ENCODE data around the gene ALG1L2.
"Not testable (repeated sequence)": the region's sequence is repeated elsewhere in the genome, so short reads cannot be mapped to it uniquely, and the experiment has no call there.

Gene ALG1L2

GRCh38 chr3:130093741-130094391 lies 12.2 kb downstream of the ALG1L2 start:
- H3K4me1 ChIP-seq (ENCODE audit: control insufficient read depth in 1 of 2, insufficient read depth in 2 of 2, low read length in 2 of 2): peaks cover 0 to 5% of the 10 kb centered on the region in 2 donors
- H3K27ac ChIP-seq (ENCODE audit: low read depth, low read length): peak overlapping the region; percentile 84
- no peaks in the 10 kb centered on the region for H3K27me3 ChIP-seq (ENCODE audit: control insufficient read depth in 1 of 2, insufficient read depth in 2 of 2, low read length in 2 of 2)
- H3K9ac ChIP-seq (ENCODE audit: low read depth in 1 of 2, low read length in 2 of 2): peak overlapping the region; percentile 10 to 54
- peak overlapping the region; percentile 40 to 53 for H3K4me3 ChIP-seq (ENCODE audit: low read depth in 1 of 2, low read length in 2 of 2)
- no peaks in the 10 kb centered on the region for H3K36me3 ChIP-seq (ENCODE audit: control insufficient read depth in 1 of 2, insufficient read depth in 2 of 2, low read length in 2 of 2)
- no peaks in the 10 kb centered on the region for H3K9me3 ChIP-seq (ENCODE audit: control insufficient read depth in 1 of 2, low read length in 2 of 2)

GRCh38 chr3:130094491-130094941 lies 12.9 kb downstream of the ALG1L2 start:
- Histone ChIP-seq H3K27ac (ENCODE audit: low read depth, low read length) (peak overlapping the region; percentile 84), H3K4me3 (ENCODE audit: low read depth in 1 of 2, low read length in 2 of 2) (peak overlapping the region in 1 of 2 donors; percentile 53), H3K9ac (ENCODE audit: low read depth in 1 of 2, low read length in 2 of 2) (peak overlapping the region in 1 of 2 donors; percentile 10)
- not testable (repeated sequence) for H3K27me3 ChIP-seq (ENCODE audit: control insufficient read depth in 1 of 2, insufficient read depth in 2 of 2, low read length in 2 of 2); H3K36me3 ChIP-seq (ENCODE audit: control insufficient read depth in 1 of 2, insufficient read depth in 2 of 2, low read length in 2 of 2); H3K9me3 ChIP-seq (ENCODE audit: control insufficient read depth in 1 of 2, low read length in 2 of 2); H3K4me1 ChIP-seq (ENCODE audit: control insufficient read depth in 1 of 2, insufficient read depth in 2 of 2, low read length in 2 of 2)

GRCh38 chr3:130095858-130096257 lies 14.2 kb downstream of the ALG1L2 start:
- not testable (repeated sequence) for H3K4me3 ChIP-seq (ENCODE audit: low read depth in 1 of 2, low read length in 2 of 2); H3K36me3 ChIP-seq (ENCODE audit: control insufficient read depth in 1 of 2, insufficient read depth in 2 of 2, low read length in 2 of 2); H3K27me3 ChIP-seq (ENCODE audit: control insufficient read depth in 1 of 2, insufficient read depth in 2 of 2, low read length in 2 of 2); H3K9me3 ChIP-seq (ENCODE audit: control insufficient read depth in 1 of 2, low read length in 2 of 2); H3K9ac ChIP-seq (ENCODE audit: low read depth in 1 of 2, low read length in 2 of 2); H3K4me1 ChIP-seq (ENCODE audit: control insufficient read depth in 1 of 2, insufficient read depth in 2 of 2, low read length in 2 of 2); H3K27ac ChIP-seq (ENCODE audit: low read depth, low read length)

- H3K9ac ChIP-seq (ENCODE audit: low read depth in 1 of 2, low read length in 2 of 2); H3K27me3 ChIP-seq (ENCODE audit: control insufficient read depth in 1 of 2, insufficient read depth in 2 of 2, low read length in 2 of 2); H3K4me3 ChIP-seq (ENCODE audit: low read depth in 1 of 2, low read length in 2 of 2); H3K36me3 ChIP-seq (ENCODE audit: control insufficient read depth in 1 of 2, insufficient read depth in 2 of 2, low read length in 2 of 2); H3K4me1 ChIP-seq (ENCODE audit: control insufficient read depth in 1 of 2, insufficient read depth in 2 of 2, low read length in 2 of 2); H3K9me3 ChIP-seq (ENCODE audit: control insufficient read depth in 1 of 2, low read length in 2 of 2); H3K27ac ChIP-seq (ENCODE audit: low read depth, low read length): not testable (repeated sequence)
These were observed 15.5 kb downstream of the ALG1L2 start for GRCh38 chr3:130097096-130097495.

- H3K27ac ChIP-seq (ENCODE audit: low read depth, low read length); H3K9me3 ChIP-seq (ENCODE audit: control insufficient read depth in 1 of 2, low read length in 2 of 2); H3K4me3 ChIP-seq (ENCODE audit: low read depth in 1 of 2, low read length in 2 of 2); H3K4me1 ChIP-seq (ENCODE audit: control insufficient read depth in 1 of 2, insufficient read depth in 2 of 2, low read length in 2 of 2); H3K9ac ChIP-seq (ENCODE audit: low read depth in 1 of 2, low read length in 2 of 2); H3K27me3 ChIP-seq (ENCODE audit: control insufficient read depth in 1 of 2, insufficient read depth in 2 of 2, low read length in 2 of 2); H3K36me3 ChIP-seq (ENCODE audit: control insufficient read depth in 1 of 2, insufficient read depth in 2 of 2, low read length in 2 of 2): not testable (repeated sequence)
These were observed 16.3 kb downstream of the ALG1L2 start for GRCh38 chr3:130097690-130098638.

- H3K4me1 ChIP-seq (ENCODE audit: control insufficient read depth in 1 of 2, insufficient read depth in 2 of 2, low read length in 2 of 2); H3K27ac ChIP-seq (ENCODE audit: low read depth, low read length); H3K4me3 ChIP-seq (ENCODE audit: low read depth in 1 of 2, low read length in 2 of 2); H3K9ac ChIP-seq (ENCODE audit: low read depth in 1 of 2, low read length in 2 of 2); H3K27me3 ChIP-seq (ENCODE audit: control insufficient read depth in 1 of 2, insufficient read depth in 2 of 2, low read length in 2 of 2); H3K9me3 ChIP-seq (ENCODE audit: control insufficient read depth in 1 of 2, low read length in 2 of 2); H3K36me3 ChIP-seq (ENCODE audit: control insufficient read depth in 1 of 2, insufficient read depth in 2 of 2, low read length in 2 of 2): not testable (repeated sequence)
These were observed 17.2 kb downstream of the ALG1L2 start for GRCh38 chr3:130098639-130099385.

- not testable (repeated sequence) for H3K36me3 ChIP-seq (ENCODE audit: control insufficient read depth in 1 of 2, insufficient read depth in 2 of 2, low read length in 2 of 2); H3K27me3 ChIP-seq (ENCODE audit: control insufficient read depth in 1 of 2, insufficient read depth in 2 of 2, low read length in 2 of 2); H3K4me1 ChIP-seq (ENCODE audit: control insufficient read depth in 1 of 2, insufficient read depth in 2 of 2, low read length in 2 of 2); H3K9me3 ChIP-seq (ENCODE audit: control insufficient read depth in 1 of 2, low read length in 2 of 2); H3K27ac ChIP-seq (ENCODE audit: low read depth, low read length); H3K4me3 ChIP-seq (ENCODE audit: low read depth in 1 of 2, low read length in 2 of 2); H3K9ac ChIP-seq (ENCODE audit: low read depth in 1 of 2, low read length in 2 of 2)
These were observed 20.9 kb downstream of the ALG1L2 start for GRCh38 chr3:130102545-130102944.

GRCh38 chr3:130104191-130104590 lies 22.6 kb downstream of the ALG1L2 start:
- H3K4me3 ChIP-seq (ENCODE audit: low read depth in 1 of 2, low read length in 2 of 2); H3K36me3 ChIP-seq (ENCODE audit: control insufficient read depth in 1 of 2, insufficient read depth in 2 of 2, low read length in 2 of 2); H3K27me3 ChIP-seq (ENCODE audit: control insufficient read depth in 1 of 2, insufficient read depth in 2 of 2, low read length in 2 of 2); H3K4me1 ChIP-seq (ENCODE audit: control insufficient read depth in 1 of 2, insufficient read depth in 2 of 2, low read length in 2 of 2); H3K27ac ChIP-seq (ENCODE audit: low read depth, low read length); H3K9ac ChIP-seq (ENCODE audit: low read depth in 1 of 2, low read length in 2 of 2); H3K9me3 ChIP-seq (ENCODE audit: control insufficient read depth in 1 of 2, low read length in 2 of 2): not testable (repeated sequence)

GRCh38 chr3:130107333-130107995 lies 25.8 kb downstream of the ALG1L2 start:
- H3K9ac ChIP-seq (ENCODE audit: low read depth in 1 of 2, low read length in 2 of 2); H3K27ac ChIP-seq (ENCODE audit: low read depth, low read length); H3K27me3 ChIP-seq (ENCODE audit: control insufficient read depth in 1 of 2, insufficient read depth in 2 of 2, low read length in 2 of 2); H3K36me3 ChIP-seq (ENCODE audit: control insufficient read depth in 1 of 2, insufficient read depth in 2 of 2, low read length in 2 of 2); H3K9me3 ChIP-seq (ENCODE audit: control insufficient read depth in 1 of 2, low read length in 2 of 2); H3K4me3 ChIP-seq (ENCODE audit: low read depth in 1 of 2, low read length in 2 of 2); H3K4me1 ChIP-seq (ENCODE audit: control insufficient read depth in 1 of 2, insufficient read depth in 2 of 2, low read length in 2 of 2): not testable (repeated sequence)

Data from duodenal mucosa (tissue), 2 donors.